BLaER1 (cell line): ENCODE data around the gene STOML1.
A peak's percentile ranks its signal among the peaks of the same experiment; 100 is the strongest.
"Not testable (repeated sequence)": the region's sequence is repeated elsewhere in the genome, so short reads cannot be mapped to it uniquely, and the experiment has no call there.

ENCODE experiments used
- H3K27ac ChIP-seq: shearing (Covaris generic); formaldehyde crosslinking; 2 replicates; pipeline ENCODE4 v1.8.1; 2022
- H3K27me3 ChIP-seq: shearing (Covaris generic); formaldehyde crosslinking; 2 replicates; pipeline ENCODE4 v1.8.1; 2022
- H3K36me3 ChIP-seq: shearing (Covaris generic); formaldehyde crosslinking; 2 replicates; pipeline ENCODE4 v1.8.1; 2022
- H3K4me1 ChIP-seq: shearing (Covaris generic); formaldehyde crosslinking; 2 replicates; pipeline ENCODE4 v1.8.1; 2022
- H3K4me2 ChIP-seq: shearing (Covaris generic); formaldehyde crosslinking; 2 replicates; pipeline ENCODE4 v1.8.1; 2022
- H3K4me3 ChIP-seq: shearing (Covaris generic); formaldehyde crosslinking; 2 replicates; pipeline ENCODE4 v1.8.1; 2022
- H3K9ac ChIP-seq: shearing (Covaris generic); formaldehyde crosslinking; 2 replicates; pipeline ENCODE4 v1.8.1; 2022
- H3K9me3 ChIP-seq: shearing (Covaris generic); formaldehyde crosslinking; 2 replicates; pipeline ENCODE4 v1.8.1; 2022
- H4K20me1 ChIP-seq: shearing (Covaris generic); formaldehyde crosslinking; 2 replicates; pipeline ENCODE4 v1.8.1; 2022
- Cebpa-rat ChIP-seq: shearing (Covaris generic); IDR thresholded peaks from 2 replicates; pipeline ENCODE4 v1.8.1; 2022

Gene STOML1

GRCh38 chr15:73941871-73942635, 50.0 kb downstream of the STOML1 start:
- Histone ChIP-seq H4K20me1 (no peaks in the 10 kb centered on the region), H3K4me1 (peaks cover 41% of the 10 kb centered on the region), H3K27me3 (no peaks in the 10 kb centered on the region), H3K27ac (no peak overlapping the region), H3K4me2 (no peak overlapping the region), H3K9me3 (no peaks in the 10 kb centered on the region), H3K4me3 (no peak overlapping the region), H3K36me3 (no peaks in the 10 kb centered on the region), H3K9ac (no peak overlapping the region)
- TF ChIP-seq Cebpa-rat, result no peak

- Histone ChIP-seq H3K4me1 (peaks cover 37% of the 10 kb centered on the region), H3K27me3 (no peaks in the 10 kb centered on the region), H4K20me1 (no peaks in the 10 kb centered on the region), H3K4me2 (no peak overlapping the region), H3K9ac (no peak overlapping the region), H3K9me3 (no peaks in the 10 kb centered on the region), H3K27ac (0 out of 2 replicates have a peak overlapping the region, but pooled peaks have one; percentile 11), H3K4me3 (no peak overlapping the region), H3K36me3 (no peaks in the 10 kb centered on the region)
- TF ChIP-seq Cebpa-rat, result no peak
Observed at GRCh38 chr15:73941449-73941848, 50.6 kb downstream of the STOML1 start.

GRCh38 chr15:73941044-73941443, 51.1 kb downstream of the STOML1 start:
- Histone ChIP-seq H3K4me2 (no peak overlapping the region), H3K9ac (no peak overlapping the region), H3K27ac (0 out of 2 replicates have a peak overlapping the region, but pooled peaks have one; percentile 11)

DNA sequence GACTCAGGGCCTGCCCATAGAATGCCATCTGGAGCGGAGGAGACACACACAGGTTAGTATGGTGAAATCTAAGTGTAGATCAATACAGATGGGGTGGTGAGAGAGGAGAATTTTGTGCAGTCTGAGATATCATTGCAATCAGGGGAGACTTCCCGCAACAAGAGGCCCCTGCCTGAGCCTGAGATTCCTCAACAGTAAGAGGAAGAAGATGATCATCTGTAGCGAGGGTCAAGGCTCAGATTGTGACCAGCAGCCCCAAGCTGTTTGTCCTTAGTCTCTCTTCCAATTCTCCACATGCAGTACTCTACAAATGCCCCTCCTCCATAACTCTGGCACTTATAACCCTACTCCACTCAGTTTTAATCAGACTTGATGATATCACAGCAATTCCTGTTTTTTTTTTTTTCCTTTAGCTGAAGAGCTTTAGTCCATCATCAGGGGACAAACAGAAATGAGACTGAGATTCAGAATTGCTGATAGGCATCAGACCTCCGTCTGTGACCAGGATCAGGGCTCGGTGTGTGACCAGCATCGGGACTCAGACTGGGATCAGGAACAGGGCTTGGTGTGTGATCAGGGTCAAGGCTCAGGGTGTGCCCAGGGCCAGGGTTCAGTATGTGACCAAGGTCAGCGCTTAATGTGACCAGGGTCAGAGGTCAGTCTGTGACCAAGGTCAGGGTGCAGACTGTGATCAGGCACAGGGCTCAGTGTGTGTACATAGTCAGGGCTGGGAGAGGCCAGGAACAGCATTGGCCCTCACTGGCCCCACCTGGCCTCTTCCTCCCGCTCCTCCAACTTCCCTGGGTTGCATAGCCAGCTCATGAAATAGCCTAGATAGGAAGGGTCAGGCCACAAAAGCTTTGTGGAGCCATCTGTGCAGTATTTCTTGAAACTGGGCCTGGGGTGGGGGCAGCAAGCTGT, 51.8 kb downstream of the STOML1 start:
- no peaks in the 10 kb centered on the region for H3K27me3 ChIP-seq
- no peak overlapping the region for H3K4me2 ChIP-seq
- no peak overlapping the region for H3K27ac ChIP-seq
- no peak overlapping the region for H3K9ac ChIP-seq
- H3K9me3 ChIP-seq, result no peaks in the 10 kb centered on the region
- no peaks in the 10 kb centered on the region for H4K20me1 ChIP-seq
- H3K4me3 ChIP-seq, result no peak overlapping the region
- H3K4me1 ChIP-seq, result peaks cover 28% of the 10 kb centered on the region
- H3K36me3 ChIP-seq, result no peaks in the 10 kb centered on the region
- no peak for TF ChIP-seq Cebpa-rat

More at GRCh38 chr15:73941044-73941443, 51.1 kb downstream of the STOML1 start:
- Histone ChIP-seq H3K36me3 (no peaks in the 10 kb centered on the region), H3K4me3 (no peak overlapping the region), H3K9me3 (no peaks in the 10 kb centered on the region), H3K27me3 (no peaks in the 10 kb centered on the region), H3K4me1 (peaks cover 35% of the 10 kb centered on the region), H4K20me1 (no peaks in the 10 kb centered on the region)
- TF ChIP-seq Cebpa-rat, result no peak

DNA sequence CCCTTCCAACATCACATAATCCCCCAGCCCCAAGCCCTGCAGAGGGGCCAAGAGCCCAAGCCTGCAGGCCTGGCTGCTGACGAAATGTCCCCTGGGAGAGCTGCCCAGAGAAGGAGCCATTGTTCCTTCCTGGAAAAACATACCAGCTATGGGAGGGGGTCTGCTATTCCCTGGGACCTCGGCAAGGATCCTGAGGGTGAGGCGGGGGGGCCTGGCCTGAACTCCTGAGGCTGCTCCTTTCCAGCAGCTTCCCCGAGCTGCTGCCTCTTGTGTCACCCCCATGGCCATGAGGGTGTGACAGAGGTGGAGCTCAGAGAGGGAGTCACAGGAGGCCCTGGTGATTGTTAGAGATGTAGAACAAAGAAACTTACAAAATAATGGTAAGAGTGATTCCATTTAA, 53.0 kb downstream of the STOML1 start:
- Histone ChIP-seq H3K4me3 (no peak overlapping the region), H3K27me3 (no peaks in the 10 kb centered on the region), H3K9ac (no peak overlapping the region), H3K4me2 (no peak overlapping the region), H3K4me1 (peaks cover 16% of the 10 kb centered on the region), H3K27ac (no peak overlapping the region), H4K20me1 (no peaks in the 10 kb centered on the region), H3K9me3 (no peaks in the 10 kb centered on the region), H3K36me3 (no peaks in the 10 kb centered on the region)
- no peak for TF ChIP-seq Cebpa-rat

DNA sequence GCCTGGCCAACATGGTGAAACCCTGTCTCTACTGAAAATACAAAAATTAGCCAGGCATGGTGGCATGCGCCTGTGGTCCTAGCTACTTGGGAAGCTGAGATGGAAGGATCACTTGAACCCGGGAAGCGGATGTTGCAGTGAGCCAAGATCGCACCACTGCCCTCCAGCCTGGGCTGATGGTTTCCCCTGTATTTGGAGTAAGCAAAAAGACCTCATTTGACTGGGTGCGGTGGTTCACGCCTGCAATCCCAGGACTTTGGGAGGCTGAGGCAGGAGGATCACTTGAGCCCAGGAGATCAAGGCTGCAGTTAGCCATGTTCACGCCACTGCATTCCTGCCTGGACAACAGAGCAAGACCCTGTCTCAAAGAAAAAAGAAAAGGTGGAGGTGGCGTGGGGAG, 53.6 kb downstream of the STOML1 start:
- not testable (repeated sequence) for H3K27me3 ChIP-seq, H3K9me3 ChIP-seq
- peaks cover 13% of the 10 kb centered on the region; the same call in 1 of the 2 replicates for H3K4me1 ChIP-seq

GRCh38 chr15:73937726-73938125, 54.4 kb downstream of the STOML1 start:
- no peaks in the 10 kb centered on the region for H4K20me1 ChIP-seq
- H3K9me3 ChIP-seq, result no peaks in the 10 kb centered on the region
- H3K4me2 ChIP-seq, result no peak overlapping the region

More for the DNA sequence above, 53.6 kb downstream of the STOML1 start:
- not testable (repeated sequence) for H4K20me1 ChIP-seq, H3K9ac ChIP-seq, H3K27ac ChIP-seq, H3K4me3 ChIP-seq, H3K36me3 ChIP-seq, H3K4me2 ChIP-seq

DNA sequence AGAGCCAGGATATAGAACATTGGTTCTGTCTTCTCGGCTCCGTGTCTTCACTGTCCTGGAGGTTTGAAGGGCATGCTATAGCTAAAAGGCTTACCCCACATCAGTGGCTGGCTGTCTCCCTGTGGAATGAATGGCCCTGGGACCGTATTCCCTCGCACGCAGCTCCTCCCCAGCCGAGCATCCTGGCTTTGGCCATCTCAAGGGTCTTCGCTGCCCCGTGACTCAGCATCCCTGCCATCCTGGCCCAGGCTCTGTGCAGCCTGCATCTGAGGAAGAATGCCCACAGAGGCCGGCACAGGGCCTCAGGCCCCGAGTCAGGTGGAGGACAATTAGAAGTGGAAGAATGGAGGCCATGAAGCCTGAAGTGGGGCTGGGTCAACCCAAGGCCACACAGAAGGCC, 54.8 kb downstream of the STOML1 start:
- H3K36me3 ChIP-seq, result no peaks in the 10 kb centered on the region
- H3K9ac ChIP-seq, result no peak overlapping the region
- H4K20me1 ChIP-seq, result no peaks in the 10 kb centered on the region
- H3K4me2 ChIP-seq, result no peak overlapping the region
- no peaks in the 10 kb centered on the region for H3K27me3 ChIP-seq
- H3K4me1 ChIP-seq, result peaks cover 13% of the 10 kb centered on the region; the same call in 1 of the 2 replicates
- no peak overlapping the region for H3K27ac ChIP-seq
- no peak for TF ChIP-seq Cebpa-rat
- no peaks in the 10 kb centered on the region for H3K9me3 ChIP-seq
- H3K4me3 ChIP-seq, result no peak overlapping the region

More at GRCh38 chr15:73937726-73938125, 54.4 kb downstream of the STOML1 start:
- no peak for TF ChIP-seq Cebpa-rat
- H3K4me3 ChIP-seq, result no peak overlapping the region
- no peak overlapping the region for H3K9ac ChIP-seq
- H3K27me3 ChIP-seq, result no peaks in the 10 kb centered on the region
- no peaks in the 10 kb centered on the region for H3K36me3 ChIP-seq
- H3K4me1 ChIP-seq, result peaks cover 13% of the 10 kb centered on the region; the same call in 1 of the 2 replicates
- H3K27ac ChIP-seq, result no peak overlapping the region

- Histone ChIP-seq H3K36me3 (no peaks in the 10 kb centered on the region), H3K4me1 (peaks cover 16% of the 10 kb centered on the region), H3K27ac (no peak overlapping the region), H3K9me3 (no peaks in the 10 kb centered on the region), H3K4me2 (no peak overlapping the region), H3K27me3 (no peaks in the 10 kb centered on the region), H3K4me3 (no peak overlapping the region), H4K20me1 (no peaks in the 10 kb centered on the region), H3K9ac (no peak overlapping the region)
- TF ChIP-seq Cebpa-rat, result no peak
Observed at GRCh38 chr15:73936588-73937290, 55.4 kb downstream of the STOML1 start.
